Suppressor macrophage treated with lipopolysaccharide for 1 hour (primary cell): ENCODE measurements around the gene PPM1N.

Source experiments
- DNase-seq, 3 donors: peaks; one replicate each; pipeline ENCODE4 v3.0.0-alpha.2; 2020 to 2022

PPM1N gene

DNA sequence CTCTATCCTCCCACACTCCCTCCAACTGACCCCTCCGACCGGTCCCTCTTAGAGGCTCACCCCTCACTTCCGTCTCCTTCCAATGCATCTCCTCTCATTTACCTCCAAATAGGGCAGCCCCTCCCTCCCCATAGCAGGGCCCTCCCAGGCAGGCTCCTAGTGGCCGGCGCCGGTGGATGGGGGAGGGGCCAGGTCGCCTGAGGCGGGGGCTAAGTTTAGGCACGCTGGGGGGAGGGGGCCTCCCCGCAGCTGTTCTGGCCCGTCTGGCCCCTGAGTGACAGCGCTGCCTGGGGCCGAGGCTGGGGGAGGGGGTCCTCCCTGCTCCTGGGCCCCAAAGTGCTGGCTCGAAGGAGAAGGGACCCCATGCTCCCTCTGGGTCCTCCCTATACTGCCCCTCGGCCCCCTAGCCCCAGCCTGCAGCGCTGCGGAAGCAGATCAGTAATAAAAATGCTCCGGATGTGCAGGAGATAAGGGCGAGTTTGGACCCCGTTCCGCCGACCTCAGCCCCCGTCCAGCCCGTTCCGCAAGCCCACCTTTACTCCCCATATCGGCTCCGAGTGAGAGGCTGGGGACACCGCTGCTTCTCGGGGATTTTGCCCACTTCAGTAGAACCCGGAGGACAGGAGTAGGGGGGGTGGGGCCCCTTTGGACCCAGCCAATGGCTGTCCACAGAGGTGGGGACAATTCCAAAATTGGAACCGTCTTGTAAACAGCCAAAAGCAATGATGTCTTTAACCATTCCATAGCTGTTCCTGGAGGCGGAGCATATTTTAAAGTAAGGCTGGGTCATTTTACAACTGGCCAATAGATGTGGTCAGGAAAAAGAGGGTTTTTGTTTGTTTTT lies 5.4 kb upstream of the PPM1N start:
- no peak for DNase-seq

- DNase-seq = no peak
Measured at GRCh38 chr19:45494261-45494916, 3.9 kb upstream of the PPM1N start.

- DNase-seq = no peak
Measured at GRCh38 chr19:45495178-45495577, 3.1 kb upstream of the PPM1N start.

DNA sequence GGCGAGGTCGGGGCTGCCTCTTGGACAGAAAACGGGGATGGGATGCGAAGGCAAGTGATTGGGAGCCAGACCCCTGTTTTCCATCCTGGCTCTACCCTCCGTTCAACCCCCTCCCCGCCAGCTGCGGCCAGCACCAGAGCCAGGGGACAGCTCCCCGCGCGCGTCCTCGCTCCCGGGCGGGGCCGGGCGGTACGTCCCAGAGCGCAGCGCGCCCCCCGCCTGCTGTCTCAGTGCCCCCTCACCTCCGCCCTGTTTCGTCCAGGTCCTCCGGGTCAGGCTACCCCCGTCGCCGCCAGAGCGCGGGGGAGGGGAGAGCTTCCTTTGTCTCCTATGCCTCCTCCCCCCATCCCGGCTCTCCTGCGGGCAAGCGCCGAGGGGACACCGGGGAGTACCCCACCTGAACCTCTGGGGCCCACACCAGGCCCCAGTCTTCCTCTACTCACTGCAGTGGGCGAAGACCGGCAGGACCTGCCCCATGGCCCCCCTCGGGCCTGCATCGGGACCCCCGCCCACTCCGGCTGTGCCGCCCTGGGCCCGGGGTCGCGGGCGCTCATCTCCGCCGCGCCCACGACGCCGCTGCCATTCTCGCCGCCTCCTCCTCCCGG lies 1.8 kb upstream of the PPM1N start:
- peak in 2 of 3 donors; percentile 44 to 70 for DNase-seq

DNA sequence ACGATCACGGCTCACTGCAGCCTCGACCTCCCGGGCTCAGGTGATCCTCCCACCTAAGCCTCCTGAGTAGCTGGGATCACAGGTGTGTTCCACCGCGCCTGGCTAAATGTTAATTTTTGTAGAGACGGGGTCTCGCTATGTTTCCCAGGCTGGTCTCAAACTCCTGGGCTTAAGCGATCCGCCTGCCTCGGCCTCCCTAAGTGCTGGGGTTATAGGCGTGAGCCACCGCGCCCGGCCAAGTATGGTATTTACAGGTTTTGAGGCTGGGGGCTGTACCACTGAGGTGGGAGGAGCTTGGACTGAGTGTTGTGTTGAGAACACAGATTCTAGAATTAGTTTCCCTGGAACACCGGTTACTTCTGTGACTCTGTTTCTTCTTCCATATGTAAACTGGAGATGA lies 452 bp upstream of the PPM1N start:
- DNase-seq = no peak

GRCh38 chr19:45499196-45500180 lies 1.2 kb downstream of the PPM1N start:
- DNase-seq = peak; percentile 47 to 67 (median 54)

DNA sequence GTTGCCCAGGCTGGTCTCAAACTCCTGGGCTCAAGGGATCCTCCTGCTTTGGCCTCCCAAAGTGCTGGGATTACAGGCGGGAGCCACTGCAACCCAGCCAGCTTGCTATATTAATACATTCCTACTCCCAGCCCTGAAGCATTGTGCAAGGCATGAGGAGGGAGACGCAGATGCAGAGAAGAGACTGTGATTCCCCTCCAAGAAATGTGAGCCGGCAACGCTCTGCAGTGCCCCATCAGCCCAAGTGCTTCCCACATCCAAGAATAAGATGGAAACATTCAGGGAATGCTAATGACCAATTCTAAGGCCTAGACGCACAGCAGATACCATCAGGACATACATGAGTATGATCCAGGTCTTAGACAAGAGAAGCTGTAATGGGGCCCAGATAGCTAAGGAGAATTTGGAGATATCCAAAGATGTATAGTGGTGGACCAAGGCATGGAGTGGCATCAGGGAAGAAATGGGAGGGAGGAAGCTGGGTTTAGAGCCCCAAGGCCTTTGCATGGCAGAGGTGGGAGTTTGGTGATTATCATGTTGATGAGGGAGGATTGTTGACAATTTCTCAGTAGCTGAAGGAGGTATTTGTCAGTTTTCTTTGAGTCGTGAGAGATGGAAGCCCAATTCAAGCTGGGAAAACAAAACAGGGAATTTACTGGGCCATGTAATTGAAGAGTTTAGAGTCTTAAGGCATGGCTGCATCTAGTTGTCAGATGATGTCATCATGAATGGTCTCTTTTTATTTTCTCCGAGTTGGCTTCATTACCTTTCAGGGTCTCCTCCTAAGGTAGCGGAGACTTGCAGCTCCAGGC lies 2.9 kb downstream of the PPM1N start:
- DNase-seq = peak in 2 of 3 donors; percentile 25 to 57

GRCh38 chr19:45501730-45502014 lies 3.4 kb downstream of the PPM1N start:
- peak in 1 of 3 donors; percentile 37 for DNase-seq

DNA sequence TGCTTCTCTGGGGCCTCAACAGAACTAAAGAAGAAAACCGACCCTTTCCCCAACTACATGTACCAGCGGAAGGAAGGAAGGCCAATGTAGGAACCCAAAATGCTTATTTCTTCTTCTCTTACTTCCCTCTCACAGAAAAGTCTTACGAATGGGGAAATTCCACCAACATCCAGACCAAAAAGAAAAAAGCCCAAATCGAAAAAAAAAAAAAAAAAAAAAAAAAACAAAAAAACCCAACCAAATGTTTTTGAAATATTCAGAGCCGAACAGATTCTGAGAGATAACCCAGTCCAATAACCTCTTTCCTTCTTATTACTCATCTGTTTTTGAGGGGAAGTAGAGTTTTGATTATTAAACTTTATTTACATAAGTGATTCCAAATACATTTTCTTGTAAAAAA lies 3.9 kb downstream of the PPM1N start:
- peak; percentile 76 to 97 (median 93) for DNase-seq

- no peak for DNase-seq
Measured at GRCh38 chr19:45503909-45504308, 5.7 kb downstream of the PPM1N start.

DNA sequence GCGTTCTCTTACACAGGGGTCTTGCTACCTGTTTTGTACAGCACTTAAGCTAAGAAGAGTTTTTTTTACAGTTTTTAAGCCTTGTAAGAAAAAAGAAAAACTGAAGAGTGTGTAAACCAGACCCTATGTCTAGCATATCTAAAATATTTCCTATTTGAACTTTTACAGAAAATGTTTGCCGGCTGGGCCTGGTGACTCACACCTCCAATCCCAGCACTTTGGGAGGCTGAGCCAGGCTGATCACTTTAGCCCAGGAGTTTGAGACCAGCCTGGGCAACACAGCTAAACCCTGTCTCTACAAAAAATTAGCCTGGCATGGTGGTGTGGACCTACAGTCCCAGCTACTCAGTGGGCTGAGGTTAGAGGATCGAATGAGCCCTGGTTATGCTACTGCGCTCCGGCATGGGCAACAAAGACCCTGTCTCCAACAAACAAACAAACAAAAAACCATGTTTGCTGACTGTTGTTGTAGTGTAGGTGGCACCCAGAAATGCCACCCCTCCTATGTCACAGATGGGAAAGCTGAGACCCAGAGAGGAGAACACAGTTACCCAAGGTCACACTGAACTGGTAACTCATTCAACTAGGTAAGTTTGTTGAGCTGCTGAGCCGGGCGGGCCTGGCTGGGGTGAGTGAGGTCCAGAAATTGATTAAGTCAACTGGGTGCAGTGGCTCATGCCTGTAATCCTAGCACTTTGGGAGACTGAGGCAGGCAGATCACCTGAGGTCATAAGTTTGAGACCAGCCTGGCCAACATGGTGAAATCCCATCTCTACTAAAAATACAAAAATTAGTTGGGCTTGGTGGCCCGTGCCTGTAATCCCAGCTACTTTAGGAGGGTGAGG lies 7.1 kb downstream of the PPM1N start:
- peak in 2 of 3 donors; percentile 39 to 44 for DNase-seq

- no peak for DNase-seq
Measured at GRCh38 chr19:45505996-45506245, 7.7 kb downstream of the PPM1N start.

GRCh38 chr19:45506246-45506988 lies 8.2 kb downstream of the PPM1N start:
- peak; percentile 95 to 99 (median 97) for DNase-seq

DNA sequence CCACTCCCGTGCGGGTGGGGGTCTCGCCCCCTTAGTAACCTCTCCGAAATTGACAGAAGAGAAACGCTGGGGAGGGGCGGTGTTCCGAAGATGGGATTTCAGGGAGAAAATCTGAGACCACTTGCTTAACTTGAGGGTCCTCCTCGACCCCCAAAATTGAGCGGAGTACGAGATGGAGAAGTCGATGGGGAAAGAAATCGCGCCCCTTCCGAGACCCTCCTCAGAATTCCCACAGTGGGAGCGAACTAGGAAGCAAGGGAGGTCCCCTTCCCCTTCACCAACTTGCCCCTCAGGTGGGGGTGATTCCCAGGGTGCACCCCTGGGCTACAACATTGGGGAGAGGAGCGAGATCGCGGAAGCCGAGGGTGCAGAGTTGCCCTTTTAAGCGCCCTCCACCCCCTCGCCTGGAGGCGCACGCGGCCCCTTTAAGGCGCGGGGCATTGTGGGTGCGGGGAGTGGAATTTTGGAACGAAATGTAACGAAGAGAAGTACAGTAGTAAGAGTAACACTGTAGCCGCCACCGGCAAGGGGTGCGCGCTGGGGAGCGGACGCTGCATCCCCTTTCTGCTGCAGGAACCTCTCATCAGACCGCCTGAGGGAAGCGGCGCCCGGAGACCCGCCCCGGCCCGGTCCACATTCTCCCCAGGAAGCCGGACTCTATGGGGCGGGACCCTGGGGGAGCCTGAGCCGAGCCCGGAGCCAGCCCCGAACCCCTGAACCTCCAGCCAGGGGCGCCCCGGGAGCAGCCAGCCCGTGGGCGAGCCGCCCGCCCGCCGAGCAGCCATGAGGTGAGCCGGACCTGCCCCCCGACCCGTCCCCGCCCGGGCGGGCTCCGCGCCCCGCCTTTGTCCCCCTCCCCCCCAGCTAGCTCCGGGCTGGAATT lies 9.0 kb downstream of the PPM1N start, which contains the start of gene VASP:
Gene VASP (plus strand): TSS at position 491 of the 883 bp plus-strand sequence. CDS start 293 bp downstream, at position 784.
- peak; percentile 96 for DNase-seq

DNA sequence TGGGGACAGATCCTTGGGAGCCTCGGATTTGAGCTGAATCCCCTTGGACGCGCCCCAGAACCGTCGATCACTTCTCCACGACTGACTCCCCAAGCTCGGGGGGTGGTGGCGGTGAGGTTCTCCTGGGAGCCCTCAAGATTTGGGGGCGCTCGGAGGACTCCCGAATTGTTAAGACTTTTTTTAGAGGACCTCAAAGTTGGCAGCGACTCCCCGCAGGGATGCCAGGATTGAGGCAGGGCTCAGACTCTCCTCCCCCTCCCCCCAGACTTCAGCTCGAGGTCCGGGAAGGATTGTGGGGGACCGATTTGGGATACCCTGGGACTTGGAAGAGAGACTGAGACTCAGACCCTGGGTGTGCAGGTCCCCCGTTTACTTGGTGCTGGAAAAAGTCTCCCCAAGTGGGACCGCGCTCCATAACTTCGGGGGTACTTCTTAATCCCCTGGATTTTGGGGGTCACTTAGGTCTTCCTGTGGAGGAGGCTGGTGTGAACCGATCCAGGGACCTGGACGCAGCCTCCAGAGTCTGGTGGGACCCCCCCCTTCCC lies 9.7 kb downstream of the PPM1N start:
- DNase-seq = no peak

DNA sequence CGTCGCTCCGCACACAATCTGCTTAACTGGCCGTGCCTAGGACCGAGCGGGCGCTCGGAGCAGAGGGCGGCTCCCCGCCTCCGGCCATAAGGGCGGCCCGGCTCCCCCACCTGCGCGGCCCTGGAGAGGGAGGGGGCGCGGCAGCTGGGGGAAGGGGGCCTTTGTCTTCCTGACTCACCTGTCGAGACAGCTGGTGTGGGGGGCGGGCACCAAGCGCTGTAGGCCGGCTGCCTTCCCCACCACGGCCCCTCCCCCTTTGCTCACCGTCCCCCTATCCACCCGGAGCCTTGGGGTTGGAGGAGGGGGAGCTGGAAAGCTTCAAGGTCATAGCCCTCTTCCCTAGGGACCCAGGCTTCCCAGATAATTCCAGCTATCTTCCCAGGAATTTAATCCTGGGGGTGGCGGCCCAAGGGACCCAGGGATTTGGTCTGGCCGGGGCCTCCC lies 10.2 kb downstream of the PPM1N start:
- peak in 1 of 3 donors; percentile 54 for DNase-seq

DNA sequence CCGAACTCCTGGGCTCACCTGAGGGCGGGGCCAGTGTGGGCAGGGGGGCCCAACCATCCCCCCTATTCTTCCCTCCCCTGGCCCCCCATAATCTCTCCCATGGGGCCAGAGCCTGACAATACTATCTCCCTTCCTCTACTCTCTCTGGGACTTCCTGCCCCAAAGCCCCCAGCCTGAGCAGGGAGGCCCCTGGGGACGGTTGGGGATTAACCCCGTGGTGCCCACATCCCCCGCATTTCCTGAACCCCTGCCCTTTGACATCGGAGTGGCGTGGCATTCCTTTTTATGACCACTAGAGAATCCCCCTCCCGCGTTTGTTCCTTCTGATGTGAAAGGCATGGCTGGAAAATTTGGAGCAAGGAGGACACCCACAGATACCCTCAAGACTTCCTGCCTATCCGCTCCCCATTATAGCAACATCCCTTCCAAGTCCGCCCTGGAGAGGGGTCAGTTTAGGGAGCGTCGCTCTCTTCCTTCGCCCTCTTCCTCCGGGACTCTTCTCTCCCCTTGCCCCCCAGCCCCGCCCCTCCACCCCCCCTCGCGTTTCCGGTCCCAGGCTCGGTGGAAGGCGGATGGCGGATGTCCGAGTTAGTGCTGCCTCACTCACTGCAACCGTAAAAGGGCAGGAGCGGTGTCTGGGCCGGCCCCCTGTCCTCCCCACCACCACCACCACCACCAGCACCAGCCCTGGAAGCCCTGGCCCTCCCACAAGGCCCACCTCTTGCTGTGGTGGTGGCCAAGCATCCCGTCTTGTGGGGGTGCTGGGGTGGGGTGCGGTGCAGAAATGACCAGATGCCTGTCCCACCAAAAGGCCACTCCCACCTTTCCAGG lies 10.8 kb downstream of the PPM1N start:
- DNase-seq = peak; percentile 77 to 85 (median 85)

DNA sequence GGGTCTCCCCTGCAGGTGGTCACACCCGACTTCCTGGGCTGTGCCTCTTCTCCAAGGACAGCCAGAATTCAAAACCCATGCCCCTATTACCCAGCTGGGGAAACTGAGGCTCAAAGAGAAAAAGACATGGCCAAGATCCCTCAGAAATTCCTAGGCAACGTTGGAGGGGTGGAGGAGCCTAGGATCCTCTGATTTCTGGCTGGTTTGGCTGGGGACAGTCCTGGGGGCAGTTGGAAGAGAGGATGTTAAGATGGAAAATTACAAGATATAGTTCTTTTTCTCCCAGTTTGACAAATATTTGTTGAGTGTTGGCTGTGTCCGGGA lies 11.4 kb downstream of the PPM1N start:
- DNase-seq = no peak
